Activated T-cell treated with anti-CD3 and anti-CD28 coated beads, Interleukin-2, amount 50 U/mL, for 1 hour (primary cell): ENCODE data around the gene TGFBR3.

ENCODE experiments used
- DNase-seq: peaks from one replicate; pipeline ENCODE4 v3.0.0-alpha.2; 2020

The TGFBR3 gene

GRCh38 chr1:91776068-91776794 lies 109.7 kb downstream of the TGFBR3 start:
- no peak for DNase-seq

- DNase-seq, result no peak
These were observed 110.7 kb downstream of the TGFBR3 start for GRCh38 chr1:91775227-91775626.

GRCh38 chr1:91774520-91775203 lies 111.3 kb downstream of the TGFBR3 start:
- DNase-seq, result no peak

GRCh38 chr1:91771717-91772116 lies 114.2 kb downstream of the TGFBR3 start:
- no peak for DNase-seq

- no peak for DNase-seq
These were observed 115.2 kb downstream of the TGFBR3 start for GRCh38 chr1:91770667-91771268.

- no peak for DNase-seq
These were observed 116.2 kb downstream of the TGFBR3 start for GRCh38 chr1:91769742-91770141.

GRCh38 chr1:91768786-91769725 lies 116.9 kb downstream of the TGFBR3 start:
- no peak for DNase-seq

- DNase-seq, result no peak
These were observed 117.8 kb downstream of the TGFBR3 start for GRCh38 chr1:91768120-91768519.

- DNase-seq, result no peak
These were observed 119.1 kb downstream of the TGFBR3 start for GRCh38 chr1:91766883-91767282.

- no peak for DNase-seq
These were observed 120.0 kb downstream of the TGFBR3 start for GRCh38 chr1:91765880-91766443.

GRCh38 chr1:91765293-91765692 lies 120.7 kb downstream of the TGFBR3 start:
- DNase-seq, result no peak

- DNase-seq, result no peak
These were observed 121.4 kb downstream of the TGFBR3 start for GRCh38 chr1:91764471-91765115.

GRCh38 chr1:91763252-91763651 lies 122.7 kb downstream of the TGFBR3 start:
- no peak for DNase-seq

- DNase-seq, result no peak
These were observed 124.6 kb downstream of the TGFBR3 start for GRCh38 chr1:91761295-91761721.

GRCh38 chr1:91760512-91760911 lies 125.4 kb downstream of the TGFBR3 start:
- no peak for DNase-seq

GRCh38 chr1:91759076-91759475 lies 126.9 kb downstream of the TGFBR3 start:
- no peak for DNase-seq

GRCh38 chr1:91757763-91758460 lies 128.0 kb downstream of the TGFBR3 start:
- DNase-seq, result no peak

GRCh38 chr1:91755702-91756287 lies 130.2 kb downstream of the TGFBR3 start:
- no peak for DNase-seq

- DNase-seq, result no peak
These were observed 131.0 kb downstream of the TGFBR3 start for GRCh38 chr1:91754816-91755580.

GRCh38 chr1:91754348-91754747 lies 131.6 kb downstream of the TGFBR3 start:
- no peak for DNase-seq
